SK-N-SH (cell line): ENCODE results near the gene RABGGTA. TPM values are rescaled to one million over a fixed set of nuclear protein-coding genes. Genes with fewer than 3 reads are reported as not detected.

Experiments used
- CTCF ChIA-PET: fragments of 300-600, 350-600 bp; formaldehyde crosslinking; extraction: SDS; loops from one replicate; lab custom pipeline; 2021; lab: Yijun Ruan, JAX
- POLR2A ChIA-PET: fragments of 350-600 bp; sonication (Branson Sonifier 250); formaldehyde crosslinking; extraction: SDS; loops from one replicate; lab custom pipeline; 2020; ENCODE audit warnings: antibody characterized with exemption, inconsistent platforms; lab: Yijun Ruan, JAX
- DNase-seq: peaks from one replicate; pipeline ENCODE4 v3.0.0; 2012
- H2AFZ ChIP-seq: fragments of 200-600 bp; sonication (generic); 2 replicates; pipeline ENCODE4 v1.8.1; 2016; ENCODE audit warnings: antibody characterized with exemption, mild to moderate bottlenecking, low read depth
- H3F3A ChIP-seq: fragments of 200-600 bp; sonication (generic); replicated peaks from 2 replicates; pipeline ENCODE3; 2016; ENCODE audit warnings: antibody characterized with exemption, mild to moderate bottlenecking; ENCODE audit not compliant: insufficient read depth
- H3K27ac ChIP-seq, 2 experiments: fragments of 200-500 bp in 1 of 2; fragments of 200-600 bp in 1 of 2; sonication (Bioruptor generic) in 1 of 2; sonication (generic), shearing (Covaris generic) in 1 of 2; 2 replicates each; pipeline versions ENCODE4 v1.5.1 to v1.6.1; 2014 to 2016; ENCODE audit warnings: low read depth in 2 of 2, inconsistent platforms in 1 of 2, low read length in 1 of 2, mild to moderate bottlenecking in 1 of 2, mixed read lengths in 1 of 2
- H3K27me3 ChIP-seq: fragments of 200-600 bp; sonication (generic), shearing (Covaris generic); 2 replicates; pipeline ENCODE4 v1.6.1; 2016; ENCODE audit warnings: mixed run types; ENCODE audit not compliant: insufficient read depth
- H3K36me3 ChIP-seq, 2 experiments: fragments of 200-500 bp in 1 of 2; fragments of 200-600 bp in 1 of 2; sonication (Bioruptor generic) in 1 of 2; sonication (generic) in 1 of 2; replicated peaks in 1 of 2; 2 replicates each; pipeline versions ENCODE3 to v1.5.1; 2014 to 2016; ENCODE audit warnings: low read length in 1 of 2, mild to moderate bottlenecking in 1 of 2; ENCODE audit not compliant: insufficient read depth in 2 of 2, control insufficient read depth in 1 of 2
- H3K4me1 ChIP-seq, 2 experiments: fragments of 200-500 bp in 1 of 2; fragments of 200-600 bp in 1 of 2; sonication (Bioruptor generic) in 1 of 2; sonication (generic), shearing (Covaris generic) in 1 of 2; 2 replicates each; pipeline versions ENCODE4 v1.5.1 to v1.6.1; 2014 to 2016; ENCODE audit warnings: low read depth in 1 of 2, low read length in 1 of 2, mixed run types in 1 of 2; ENCODE audit not compliant: insufficient read depth in 2 of 2, control insufficient read depth in 1 of 2
- H3K4me2 ChIP-seq: fragments of 200-600 bp; sonication (generic), shearing (Covaris generic); 2 replicates; pipeline ENCODE4 v1.6.1; 2017; ENCODE audit warnings: mixed run types
- H3K4me3 ChIP-seq, 2 experiments: fragments of 200-500 bp in 1 of 2; fragments of 200-600 bp in 1 of 2; sonication (Bioruptor generic) in 1 of 2; sonication (generic), shearing (Covaris generic) in 1 of 2; 2 replicates each; pipeline versions ENCODE4 v1.5.1 to v1.8.1; 2014 to 2016; ENCODE audit warnings: low read depth in 2 of 2, inconsistent platforms in 1 of 2, low read length in 1 of 2, mild to moderate bottlenecking in 1 of 2, mixed read lengths in 1 of 2, moderate library complexity in 1 of 2
- H3K79me2 ChIP-seq: fragments of 200-600 bp; sonication (generic); 2 replicates; pipeline ENCODE4 v1.8.1; 2017; ENCODE audit warnings: mild to moderate bottlenecking; ENCODE audit not compliant: insufficient read depth
- H3K9ac ChIP-seq: fragments of 200-600 bp; sonication (generic); 2 replicates; pipeline ENCODE4 v1.6.1; 2017; ENCODE audit warnings: mixed run types
- H3K9me2 ChIP-seq: fragments of 200-600 bp; sonication (generic); 2 replicates; pipeline ENCODE4 v1.6.1; 2017; ENCODE audit warnings: mixed run types
- H3K9me3 ChIP-seq: fragments of 200-600 bp; sonication (generic); 2 replicates; pipeline ENCODE4 v1.6.1; 2017; ENCODE audit warnings: mixed run types, mild to moderate bottlenecking, moderate library complexity
- H4K20me1 ChIP-seq: fragments of 200-600 bp; sonication (generic); 2 replicates; pipeline ENCODE4 v1.6.1; 2017; ENCODE audit warnings: mild to moderate bottlenecking, mixed run types; ENCODE audit not compliant: insufficient read depth
- CHD2 ChIP-seq: fragments of 150-350 bp; IDR thresholded peaks from 2 replicates; pipeline ENCODE4 v1.6.1; 2018; ENCODE audit warnings: low read length; ENCODE audit not compliant: partially characterized antibody
- EP300 ChIP-seq, 2 experiments: IDR thresholded peaks; 2 replicates each; pipeline versions ENCODE4 v1.4.0 to v1.6.1; 2012; ENCODE audit warnings: borderline replicate concordance in 1 of 2, low read depth in 1 of 2, low read length in 1 of 2
- EZH2phosphoT487 ChIP-seq: fragments of 200-600 bp; sonication (generic); IDR thresholded peaks from 2 replicates; pipeline ENCODE4 v1.6.1; 2017; ENCODE audit warnings: low read depth, mixed run types, mild to moderate bottlenecking, antibody characterized with exemption, moderate library complexity, borderline replicate concordance
- FOXJ3 ChIP-seq: sonication (generic); formaldehyde crosslinking; IDR thresholded peaks from 2 replicates; pipeline ENCODE4 v1.5.1; 2020; ENCODE audit warnings: mild to moderate bottlenecking, missing genetic modification reagents
- FOXM1 ChIP-seq: IDR thresholded peaks from 2 replicates; pipeline ENCODE4 v1.4.0; 2012; ENCODE audit warnings: low read depth, mild to moderate bottlenecking
- GATA2 ChIP-seq: sonication (generic); formaldehyde crosslinking; IDR thresholded peaks from 2 replicates; pipeline ENCODE4 v1.5.0; 2020; ENCODE audit warnings: mild to moderate bottlenecking, missing genetic modification reagents
- JUND ChIP-seq: IDR thresholded peaks from 2 replicates; pipeline ENCODE4 v1.4.0; 2012
- MXI1 ChIP-seq: IDR thresholded peaks from 2 replicates; pipeline ENCODE4 v1.6.1; 2012; ENCODE audit warnings: mild to moderate bottlenecking, low read depth, low read length, improper control_type of control experiment
- NFIC ChIP-seq: IDR thresholded peaks from 2 replicates; pipeline ENCODE4 v1.4.0; 2012; ENCODE audit warnings: borderline replicate concordance
- RCOR1 ChIP-seq: fragments of 150-350 bp; IDR thresholded peaks from 2 replicates; pipeline ENCODE4 v1.6.1; 2017; ENCODE audit warnings: antibody characterized with exemption, low read length
- RXRA ChIP-seq: IDR thresholded peaks from 2 replicates; pipeline ENCODE4 v1.4.0; 2012; ENCODE audit warnings: low read depth, mild to moderate bottlenecking, borderline replicate concordance
- TAF1 ChIP-seq: IDR thresholded peaks from 2 replicates; pipeline ENCODE4 v1.6.1; 2012; ENCODE audit warnings: low read depth, mild to moderate bottlenecking, low read length, moderate library complexity, borderline replicate concordance
- WGBS: methylation state at CpG from one replicate; pipeline ENCODE4 v1.1.6; 2017; ENCODE audit warnings: low lambda C conversion rate; 5-methylcytosine and 5-hydroxymethylcytosine counted together
- polyA plus RNA-seq, 3 experiments: library from polyadenylated mRNA; depleted of rRNA; stranded (reverse); fragments of >200 nt; gene quantifications; 2 replicates each; pipeline ENCODE4 v1.2.3, GENCODE V29; 2012
- TF ChIP-seq, protein P1 (sequence below): IDR thresholded peaks from 2 replicates; pipeline ENCODE4 v1.4.0; 2012; ENCODE audit warnings: low read depth, borderline replicate concordance
- TF ChIP-seq, protein P2 (sequence below): fragments of 150-350 bp; IDR thresholded peaks from 2 replicates; pipeline ENCODE4 v1.6.1; 2017; ENCODE audit warnings: antibody characterized with exemption, low read length, low read depth, borderline replicate concordance
- TF ChIP-seq, protein P3 (sequence below): IDR thresholded peaks from 2 replicates; pipeline ENCODE4 v1.6.1; 2012; ENCODE audit warnings: mild to moderate bottlenecking, low read depth, low read length, moderate library complexity
- TF ChIP-seq, protein P4 (sequence below): IDR thresholded peaks from 2 replicates; pipeline ENCODE4; 2012

RABGGTA gene
- polyA plus RNA-seq, 1 of the 3 experiments (the other 2 are of a cell fraction), result 59.4 TPM

DNA sequence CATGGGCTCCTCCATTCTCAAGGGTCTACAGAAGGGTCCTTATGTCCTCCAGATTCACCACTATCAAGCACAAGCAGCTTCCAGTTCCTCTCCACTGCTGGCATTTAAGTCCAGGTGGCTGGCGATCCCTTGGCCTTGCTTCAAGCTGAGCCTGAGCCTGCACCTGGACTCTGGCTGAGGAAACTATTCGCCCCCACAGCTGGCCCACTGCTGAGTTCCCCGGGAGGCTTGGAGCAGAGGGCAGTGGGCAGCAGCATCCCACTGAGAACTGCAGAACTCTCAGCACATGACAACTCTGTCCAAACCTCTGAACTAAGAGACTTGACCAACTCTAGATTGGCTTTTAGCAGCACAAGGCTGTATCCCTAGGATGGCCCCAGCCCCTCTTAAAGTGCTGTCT is 11.3 kb upstream of the RABGGTA start:
- 52% methylated on average over 3 of the region's 3 CpGs for WGBS
- Histone ChIP-seq H2AFZ (no peak overlapping the region), H3K27me3 (no peaks in the 10 kb centered on the region), H4K20me1 (no peaks in the 10 kb centered on the region), H3K9me3 (no peaks in the 10 kb centered on the region), H3K36me3 (no peaks in the 10 kb centered on the region), H3K9ac (no peak overlapping the region), H3F3A (no peaks in the 10 kb centered on the region), H3K4me1 (peaks cover 0 to 10% of the 10 kb centered on the region in 2 experiments; a peak in 1 of 4 replicates), H3K79me2 (no peaks in the 10 kb centered on the region), H3K4me2 (no peak overlapping the region), H3K9me2 (no peaks in the 10 kb centered on the region), H3K4me3 (no peak overlapping the region), H3K27ac (no peak overlapping the region)
- POLR2A ChIA-PET, result interaction anchor here (1.2 kb wide), 2 partner anchors 12 to 41 kb away, joined by 4 to 5 read pairs; partner anchors contain the start of genes RABGGTA and TINF2
- DNase-seq, result no peak
- TF ChIP-seq MXI1, result no peak
- TF ChIP-seq FOXM1, result no peak
- no peak for TF ChIP-seq JUND
- TF ChIP-seq CHD2, result no peak
- TF ChIP-seq GATA2 (CRISPR knock-in tag), result no peak
- TF ChIP-seq, protein P1, sequence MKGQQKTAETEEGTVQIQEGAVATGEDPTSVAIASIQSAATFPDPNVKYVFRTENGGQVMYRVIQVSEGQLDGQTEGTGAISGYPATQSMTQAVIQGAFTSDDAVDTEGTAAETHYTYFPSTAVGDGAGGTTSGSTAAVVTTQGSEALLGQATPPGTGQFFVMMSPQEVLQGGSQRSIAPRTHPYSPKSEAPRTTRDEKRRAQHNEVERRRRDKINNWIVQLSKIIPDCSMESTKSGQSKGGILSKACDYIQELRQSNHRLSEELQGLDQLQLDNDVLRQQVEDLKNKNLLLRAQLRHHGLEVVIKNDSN, result no peak
- no peak for TF ChIP-seq NFIC
- TF ChIP-seq, protein P2, sequence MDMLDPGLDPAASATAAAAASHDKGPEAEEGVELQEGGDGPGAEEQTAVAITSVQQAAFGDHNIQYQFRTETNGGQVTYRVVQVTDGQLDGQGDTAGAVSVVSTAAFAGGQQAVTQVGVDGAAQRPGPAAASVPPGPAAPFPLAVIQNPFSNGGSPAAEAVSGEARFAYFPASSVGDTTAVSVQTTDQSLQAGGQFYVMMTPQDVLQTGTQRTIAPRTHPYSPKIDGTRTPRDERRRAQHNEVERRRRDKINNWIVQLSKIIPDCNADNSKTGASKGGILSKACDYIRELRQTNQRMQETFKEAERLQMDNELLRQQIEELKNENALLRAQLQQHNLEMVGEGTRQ, result no peak
- no peak for TF ChIP-seq RXRA
- TF ChIP-seq, protein P3, sequence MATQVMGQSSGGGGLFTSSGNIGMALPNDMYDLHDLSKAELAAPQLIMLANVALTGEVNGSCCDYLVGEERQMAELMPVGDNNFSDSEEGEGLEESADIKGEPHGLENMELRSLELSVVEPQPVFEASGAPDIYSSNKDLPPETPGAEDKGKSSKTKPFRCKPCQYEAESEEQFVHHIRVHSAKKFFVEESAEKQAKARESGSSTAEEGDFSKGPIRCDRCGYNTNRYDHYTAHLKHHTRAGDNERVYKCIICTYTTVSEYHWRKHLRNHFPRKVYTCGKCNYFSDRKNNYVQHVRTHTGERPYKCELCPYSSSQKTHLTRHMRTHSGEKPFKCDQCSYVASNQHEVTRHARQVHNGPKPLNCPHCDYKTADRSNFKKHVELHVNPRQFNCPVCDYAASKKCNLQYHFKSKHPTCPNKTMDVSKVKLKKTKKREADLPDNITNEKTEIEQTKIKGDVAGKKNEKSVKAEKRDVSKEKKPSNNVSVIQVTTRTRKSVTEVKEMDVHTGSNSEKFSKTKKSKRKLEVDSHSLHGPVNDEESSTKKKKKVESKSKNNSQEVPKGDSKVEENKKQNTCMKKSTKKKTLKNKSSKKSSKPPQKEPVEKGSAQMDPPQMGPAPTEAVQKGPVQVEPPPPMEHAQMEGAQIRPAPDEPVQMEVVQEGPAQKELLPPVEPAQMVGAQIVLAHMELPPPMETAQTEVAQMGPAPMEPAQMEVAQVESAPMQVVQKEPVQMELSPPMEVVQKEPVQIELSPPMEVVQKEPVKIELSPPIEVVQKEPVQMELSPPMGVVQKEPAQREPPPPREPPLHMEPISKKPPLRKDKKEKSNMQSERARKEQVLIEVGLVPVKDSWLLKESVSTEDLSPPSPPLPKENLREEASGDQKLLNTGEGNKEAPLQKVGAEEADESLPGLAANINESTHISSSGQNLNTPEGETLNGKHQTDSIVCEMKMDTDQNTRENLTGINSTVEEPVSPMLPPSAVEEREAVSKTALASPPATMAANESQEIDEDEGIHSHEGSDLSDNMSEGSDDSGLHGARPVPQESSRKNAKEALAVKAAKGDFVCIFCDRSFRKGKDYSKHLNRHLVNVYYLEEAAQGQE, result no peak
- no peak for TF ChIP-seq EP300 (IDR thresholded peaks at IDR 0.05; ENCODE audit: borderline replicate concordance in 1 of 2, low read depth in 1 of 2, low read length in 1 of 2)
- no peak for TF ChIP-seq TAF1
- no peak for TF ChIP-seq FOXJ3 (CRISPR knock-in tag)
- TF ChIP-seq, protein P4, sequence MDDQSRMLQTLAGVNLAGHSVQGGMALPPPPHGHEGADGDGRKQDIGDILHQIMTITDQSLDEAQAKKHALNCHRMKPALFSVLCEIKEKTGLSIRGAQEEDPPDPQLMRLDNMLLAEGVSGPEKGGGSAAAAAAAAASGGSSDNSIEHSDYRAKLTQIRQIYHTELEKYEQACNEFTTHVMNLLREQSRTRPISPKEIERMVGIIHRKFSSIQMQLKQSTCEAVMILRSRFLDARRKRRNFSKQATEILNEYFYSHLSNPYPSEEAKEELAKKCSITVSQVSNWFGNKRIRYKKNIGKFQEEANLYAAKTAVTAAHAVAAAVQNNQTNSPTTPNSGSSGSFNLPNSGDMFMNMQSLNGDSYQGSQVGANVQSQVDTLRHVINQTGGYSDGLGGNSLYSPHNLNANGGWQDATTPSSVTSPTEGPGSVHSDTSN, result no peak
- no peak for TF ChIP-seq EZH2phosphoT487
- no peak for TF ChIP-seq RCOR1
- CTCF ChIA-PET, result interaction anchor here (2.0 to 8.9 kb wide), 4 partner anchors 9 to 40 kb away, joined by 10 to 87 read pairs (median 33); partner anchors contain the start of genes CIDEB, DHRS1, NOP9 and TINF2
